Measurements from ENCODE around the gene MYOZ1. TPM values are rescaled to one million over a fixed set of nuclear protein-coding genes. Genes with fewer than 3 reads are reported as not detected.
"Not testable (repeated sequence)": the region's sequence is repeated elsewhere in the genome, so short reads cannot be mapped to it uniquely, and the experiment has no call there.

MYOZ1 gene
- total RNA-seq, 4 donors from 2014 or later, result 560 to 1,364 (median 992) TPM

DNA sequence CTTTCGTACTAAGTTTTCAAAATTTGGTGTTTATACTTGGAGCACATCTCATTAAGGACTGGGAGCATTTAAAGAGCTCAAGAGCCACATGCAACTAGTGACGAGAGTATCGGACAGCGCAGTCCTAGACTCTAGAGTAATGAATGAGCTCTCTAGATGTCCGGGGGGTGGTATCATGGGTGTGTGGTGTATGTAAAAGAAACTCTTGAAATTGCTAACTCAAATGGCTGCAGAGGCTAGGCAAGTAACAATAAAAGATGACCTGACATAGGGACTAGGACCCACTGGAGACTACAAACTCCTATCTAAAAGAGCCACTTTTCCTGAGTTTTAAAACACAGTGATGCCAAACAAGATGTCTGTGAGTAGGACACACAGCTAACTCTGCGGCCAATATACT, 14.0 kb downstream of the MYOZ1 start:
- no peaks in the 10 kb centered on the region for H3K9me3 ChIP-seq
- DNase-seq, result no peak
- no peak overlapping the region for H3K4me3 ChIP-seq
- peak overlapping the region in 3 of 4 donors; percentile 81 to 96 (median 85) for H3K27ac ChIP-seq
- in situ Hi-C loops (cut with MboI; ENCODE audit: low sequenced_read_pairs in 4 of 4), result loop anchor here in 1 of 4 donors (25.0 kb wide), 1 partner anchor 365 kb away; the partner anchor contains the start of gene MRPS16
- intact Hi-C loops (cut with DNase I; ENCODE audit: low total_unique reads), result loop anchor here (2.0 kb wide), 1 partner anchor 50 kb away; no protein-coding TSS in a partner anchor
- H3K36me3 ChIP-seq, result peaks cover 0 to 13% of the 10 kb centered on the region in 2 donors
- no peaks in the 10 kb centered on the region for H3K27me3 ChIP-seq
- no peak for ATAC-seq
- peaks cover 14 to 17% of the 10 kb centered on the region in 2 donors for H3K4me1 ChIP-seq
- TF ChIP-seq POLR2A (IDR thresholded peaks at IDR 0.05), result no peak
- TF ChIP-seq, protein P1, sequence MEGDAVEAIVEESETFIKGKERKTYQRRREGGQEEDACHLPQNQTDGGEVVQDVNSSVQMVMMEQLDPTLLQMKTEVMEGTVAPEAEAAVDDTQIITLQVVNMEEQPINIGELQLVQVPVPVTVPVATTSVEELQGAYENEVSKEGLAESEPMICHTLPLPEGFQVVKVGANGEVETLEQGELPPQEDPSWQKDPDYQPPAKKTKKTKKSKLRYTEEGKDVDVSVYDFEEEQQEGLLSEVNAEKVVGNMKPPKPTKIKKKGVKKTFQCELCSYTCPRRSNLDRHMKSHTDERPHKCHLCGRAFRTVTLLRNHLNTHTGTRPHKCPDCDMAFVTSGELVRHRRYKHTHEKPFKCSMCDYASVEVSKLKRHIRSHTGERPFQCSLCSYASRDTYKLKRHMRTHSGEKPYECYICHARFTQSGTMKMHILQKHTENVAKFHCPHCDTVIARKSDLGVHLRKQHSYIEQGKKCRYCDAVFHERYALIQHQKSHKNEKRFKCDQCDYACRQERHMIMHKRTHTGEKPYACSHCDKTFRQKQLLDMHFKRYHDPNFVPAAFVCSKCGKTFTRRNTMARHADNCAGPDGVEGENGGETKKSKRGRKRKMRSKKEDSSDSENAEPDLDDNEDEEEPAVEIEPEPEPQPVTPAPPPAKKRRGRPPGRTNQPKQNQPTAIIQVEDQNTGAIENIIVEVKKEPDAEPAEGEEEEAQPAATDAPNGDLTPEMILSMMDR (IDR thresholded peaks at IDR 0.05 in 4 of 5, conservative IDR thresholded peaks at IDR 0.05 in 1 of 5), result no peak

GRCh38 chr10:73625884-73626752, 15.2 kb downstream of the MYOZ1 start:
- Histone ChIP-seq H3K27ac (peak overlapping the region; percentile 79 to 96 (median 83)), H3K4me1 (peaks cover 14 to 17% of the 10 kb centered on the region in 2 donors), H3K4me3 (peak overlapping the region; percentile 61 to 98 (median 90)), H3K27me3 (no peaks in the 10 kb centered on the region), H3K36me3 (peaks cover 0 to under 1% of the 10 kb centered on the region in 2 donors), H3K9me3 (no peaks in the 10 kb centered on the region)
- peak; percentile 97 to 99 for ATAC-seq
- intact Hi-C loops (cut with DNase I; ENCODE audit: low total_unique reads) (loop anchor here (2.0 kb wide), 2 partner anchors 39 to 49 kb away; no protein-coding TSS in a partner anchor), in situ Hi-C loops (cut with MboI; ENCODE audit: low sequenced_read_pairs in 4 of 4) (loop anchor here in 1 of 4 donors (25.0 kb wide), 1 partner anchor 364 kb away; the partner anchor contains the start of gene MRPS16)
- peak; percentile 89 to 94 for DNase-seq
- TF ChIP-seq, protein P1 (IDR thresholded peaks at IDR 0.05 in 4 of 5, conservative IDR thresholded peaks at IDR 0.05 in 1 of 5), result no peak
- TF ChIP-seq POLR2A (IDR thresholded peaks at IDR 0.05), result peak in 1 of 2 donors; percentile 54

GRCh38 chr10:73625004-73625883, 16.0 kb downstream of the MYOZ1 start:
- Histone ChIP-seq H3K4me1 (peaks cover 14 to 17% of the 10 kb centered on the region in 2 donors), H3K27ac (peak overlapping the region; percentile 79 to 96 (median 83)), H3K36me3 (no peaks in the 10 kb centered on the region), H3K27me3 (no peaks in the 10 kb centered on the region), H3K4me3 (peak overlapping the region; percentile 61 to 98 (median 90)), H3K9me3 (no peaks in the 10 kb centered on the region)
- DNase-seq (no peak), ATAC-seq (peak; percentile 47 to 51)
- intact Hi-C loops (cut with DNase I; ENCODE audit: low total_unique reads) (loop anchor here (2.0 kb wide), 1 partner anchor 38 kb away; no protein-coding TSS in a partner anchor), in situ Hi-C loops (cut with MboI; ENCODE audit: low sequenced_read_pairs in 4 of 4) (loop anchor here in 1 of 4 donors (25.0 kb wide), 1 partner anchor 363 kb away; the partner anchor contains the start of gene MRPS16)
- TF ChIP-seq, protein P1 (IDR thresholded peaks at IDR 0.05 in 4 of 5, conservative IDR thresholded peaks at IDR 0.05 in 1 of 5), result no peak
- no peak for TF ChIP-seq POLR2A (IDR thresholded peaks at IDR 0.05)

- Histone ChIP-seq H3K27me3 (no peaks in the 10 kb centered on the region), H3K36me3 (no peaks in the 10 kb centered on the region), H3K9me3 (no peaks in the 10 kb centered on the region), H3K4me3 (no peak overlapping the region), H3K4me1 (peaks cover 6 to 17% of the 10 kb centered on the region in 2 donors), H3K27ac (no peak overlapping the region)
- TF ChIP-seq, protein P1 (IDR thresholded peaks at IDR 0.05 in 4 of 5, conservative IDR thresholded peaks at IDR 0.05 in 1 of 5), result no peak
- no peak for TF ChIP-seq POLR2A (IDR thresholded peaks at IDR 0.05)
- in situ Hi-C loops (cut with MboI; ENCODE audit: low sequenced_read_pairs in 4 of 4), result no loop called here
- DNase-seq, result no peak
- ATAC-seq, result no peak
- intact Hi-C loops (cut with DNase I; ENCODE audit: low total_unique reads), result no loop called here
Measured at GRCh38 chr10:73623056-73623455, 18.2 kb downstream of the MYOZ1 start.

DNA sequence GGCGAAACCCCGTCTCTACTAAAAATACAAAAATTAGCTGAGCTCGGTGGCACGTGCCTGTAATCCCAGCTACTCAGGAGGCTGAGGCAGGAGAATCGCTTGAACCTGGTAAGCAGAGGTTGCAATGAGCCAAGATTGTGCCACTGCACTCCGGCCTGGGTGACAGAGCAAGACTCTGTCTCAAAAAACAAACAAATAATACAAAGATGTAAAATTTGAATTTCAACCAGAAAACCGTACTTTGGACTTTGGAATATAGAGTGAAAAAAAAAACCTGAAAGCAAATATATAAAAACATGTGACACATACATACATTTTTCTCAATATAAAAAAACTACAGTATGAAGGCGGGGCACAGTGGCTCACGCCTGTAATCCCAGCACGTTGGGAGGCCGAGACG, 20.3 kb downstream of the MYOZ1 start:
- H3K9me3 ChIP-seq; H3K36me3 ChIP-seq; H3K27ac ChIP-seq; H3K4me3 ChIP-seq; ATAC-seq; DNase-seq; H3K27me3 ChIP-seq; H3K4me1 ChIP-seq; in situ Hi-C loops (cut with MboI; ENCODE audit: low sequenced_read_pairs in 4 of 4); intact Hi-C loops (cut with DNase I; ENCODE audit: low total_unique reads): not testable (repeated sequence)

DNA sequence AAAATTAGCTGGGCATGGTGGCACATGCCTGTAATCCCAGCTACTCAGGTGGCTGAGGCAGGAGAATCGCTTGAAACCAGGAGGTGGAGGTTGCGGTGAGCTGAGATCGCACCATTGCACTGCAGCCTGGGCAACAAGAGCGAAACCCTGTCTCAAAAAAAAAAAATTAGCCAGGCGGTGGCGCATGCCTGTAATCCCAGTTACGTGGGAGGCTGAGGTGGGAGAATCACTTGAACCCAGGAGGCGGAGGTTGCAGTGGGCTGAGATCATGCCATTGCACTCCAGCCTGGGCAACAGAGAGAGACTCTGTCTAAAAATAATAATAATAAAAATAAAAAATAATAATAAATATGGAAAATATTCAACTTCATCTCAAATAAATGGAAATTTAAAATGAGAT, 24.1 kb downstream of the MYOZ1 start:
- ATAC-seq; H3K27me3 ChIP-seq; DNase-seq; H3K9me3 ChIP-seq; H3K4me1 ChIP-seq; in situ Hi-C loops (cut with MboI; ENCODE audit: low sequenced_read_pairs in 4 of 4); H3K4me3 ChIP-seq; intact Hi-C loops (cut with DNase I; ENCODE audit: low total_unique reads); H3K27ac ChIP-seq; H3K36me3 ChIP-seq: not testable (repeated sequence)
